Mesenchymal stem cell (in vitro differentiated cells and primary cell): Measurements from ENCODE around the gene TWIST2.
A peak's percentile ranks its signal among the peaks of the same experiment; 100 is the strongest.

Source experiments
- DNase-seq: peaks from one replicate; pipeline ENCODE4 v3.0.0-alpha.2; 2013
- H2AFZ ChIP-seq: one replicate; pipeline ENCODE4 v1.6.1; 2013; ENCODE audit warnings: low read depth, mild to moderate bottlenecking, control low read depth, inconsistent platforms, low read length, moderate library complexity
- H2AK5ac ChIP-seq: 2 replicates; pipeline ENCODE4 v1.6.1; 2013; ENCODE audit warnings: low read length, moderate library complexity, mild to moderate bottlenecking, inconsistent platforms; ENCODE audit not compliant: severe bottlenecking
- H2BK120ac ChIP-seq: one replicate; pipeline ENCODE4 v1.6.1; 2013; ENCODE audit warnings: low read depth, mild to moderate bottlenecking, inconsistent platforms, low read length, moderate library complexity
- H2BK12ac ChIP-seq, 2 experiments: one replicate each; pipeline ENCODE4 v1.6.1; 2013; ENCODE audit warnings: inconsistent platforms in 2 of 2, low read length in 2 of 2, mild to moderate bottlenecking in 2 of 2, moderate library complexity in 2 of 2, control low read depth in 1 of 2
- H2BK15ac ChIP-seq: one replicate; pipeline ENCODE4 v1.6.1; 2013; ENCODE audit warnings: mild to moderate bottlenecking, low read depth, inconsistent platforms; ENCODE audit not compliant: poor library complexity, severe bottlenecking
- H2BK5ac ChIP-seq: 2 replicates; pipeline ENCODE4 v1.6.1; 2013; ENCODE audit warnings: low read depth, mild to moderate bottlenecking, low read length, control low read depth, inconsistent platforms; ENCODE audit not compliant: poor library complexity, severe bottlenecking
- H3K14ac ChIP-seq, 2 experiments: one replicate each; pipeline ENCODE4 v1.6.1; 2013; ENCODE audit warnings: inconsistent platforms in 2 of 2, low read length in 2 of 2, control low read depth in 1 of 2, mild to moderate bottlenecking in 1 of 2, moderate library complexity in 1 of 2
- H3K18ac ChIP-seq, 2 experiments: one replicate each; pipeline ENCODE4 v1.6.1; 2013; ENCODE audit warnings: inconsistent platforms in 2 of 2, low read length in 2 of 2, control low read depth in 1 of 2, low read depth in 1 of 2, mild to moderate bottlenecking in 1 of 2
- H3K23ac ChIP-seq, 2 experiments: one replicate each; pipeline ENCODE4 v1.6.1; 2013; ENCODE audit warnings: inconsistent platforms in 2 of 2, low read length in 2 of 2, mild to moderate bottlenecking in 2 of 2, moderate library complexity in 2 of 2, control low read depth in 1 of 2
- H3K27ac ChIP-seq: 2 replicates; pipeline ENCODE4 v1.5.1; 2013; ENCODE audit warnings: mild to moderate bottlenecking, moderate library complexity, low read length, control low read depth, inconsistent platforms; ENCODE audit not compliant: poor library complexity, severe bottlenecking
- H3K27me3 ChIP-seq, 2 experiments: 2 replicates each; pipeline versions ENCODE4 v1.6.1 to v1.7.0; 2013; ENCODE audit warnings: low read length in 2 of 2, mild to moderate bottlenecking in 2 of 2, moderate library complexity in 2 of 2, control low read depth in 1 of 2, inconsistent platforms in 1 of 2; ENCODE audit not compliant: control insufficient read depth in 1 of 2, insufficient read depth in 1 of 2
- H3K36me3 ChIP-seq, 2 experiments: 2 replicates each; pipeline versions ENCODE4 v1.6.1 to v1.7.0; 2013; ENCODE audit warnings: low read length in 2 of 2, control low read depth in 1 of 2, inconsistent platforms in 1 of 2, low read depth in 1 of 2, mild to moderate bottlenecking in 1 of 2; ENCODE audit not compliant: insufficient read depth in 2 of 2, control insufficient read depth in 1 of 2
- H3K4ac ChIP-seq, 2 experiments: one replicate each; pipeline ENCODE4 v1.6.1; 2013; ENCODE audit warnings: inconsistent platforms in 2 of 2, low read length in 2 of 2, mild to moderate bottlenecking in 2 of 2, moderate library complexity in 2 of 2, control low read depth in 1 of 2, low read depth in 1 of 2
- H3K4me1 ChIP-seq: 2 replicates; pipeline ENCODE4 v1.6.1; 2013; ENCODE audit warnings: low read depth, low read length, control low read depth; ENCODE audit not compliant: control insufficient read depth, insufficient read depth
- H3K4me2 ChIP-seq: 2 replicates; pipeline ENCODE4 v1.6.1; 2013; ENCODE audit warnings: low read length, mild to moderate bottlenecking, inconsistent platforms; ENCODE audit not compliant: poor library complexity, severe bottlenecking
- H3K4me3 ChIP-seq, 2 experiments: 2 replicates each; pipeline versions ENCODE4 v1.5.1 to v1.7.0; 2013; ENCODE audit warnings: low read length in 2 of 2, mild to moderate bottlenecking in 2 of 2, control low read depth in 1 of 2, low read depth in 1 of 2; ENCODE audit not compliant: insufficient read depth in 1 of 2
- H3K79me1 ChIP-seq: replicated peaks from 2 replicates; pipeline ENCODE4 v1.6.1; 2013; ENCODE audit warnings: mild to moderate bottlenecking, control low read depth, low read length, inconsistent platforms; ENCODE audit not compliant: poor library complexity, severe bottlenecking
- H3K9ac ChIP-seq: 2 replicates; pipeline ENCODE4 v1.7.0; 2013; ENCODE audit warnings: mild to moderate bottlenecking, low read length, moderate library complexity
- H3K9me3 ChIP-seq: 2 replicates; pipeline ENCODE4 v1.7.0; 2013; ENCODE audit warnings: mild to moderate bottlenecking, low read length; ENCODE audit not compliant: control insufficient read depth
- H4K8ac ChIP-seq: one replicate; pipeline ENCODE4 v1.6.1; 2013; ENCODE audit warnings: inconsistent platforms, mild to moderate bottlenecking, low read length, moderate library complexity
- H4K91ac ChIP-seq: one replicate; pipeline ENCODE4 v1.6.1; 2013; ENCODE audit warnings: mild to moderate bottlenecking, low read length, inconsistent platforms
- WGBS: methylation state at CpG from one replicate; pipeline ENCODE4 v1.1.7; 2013; ENCODE audit warnings: mixed read lengths; 5-methylcytosine and 5-hydroxymethylcytosine counted together

Gene TWIST2

DNA sequence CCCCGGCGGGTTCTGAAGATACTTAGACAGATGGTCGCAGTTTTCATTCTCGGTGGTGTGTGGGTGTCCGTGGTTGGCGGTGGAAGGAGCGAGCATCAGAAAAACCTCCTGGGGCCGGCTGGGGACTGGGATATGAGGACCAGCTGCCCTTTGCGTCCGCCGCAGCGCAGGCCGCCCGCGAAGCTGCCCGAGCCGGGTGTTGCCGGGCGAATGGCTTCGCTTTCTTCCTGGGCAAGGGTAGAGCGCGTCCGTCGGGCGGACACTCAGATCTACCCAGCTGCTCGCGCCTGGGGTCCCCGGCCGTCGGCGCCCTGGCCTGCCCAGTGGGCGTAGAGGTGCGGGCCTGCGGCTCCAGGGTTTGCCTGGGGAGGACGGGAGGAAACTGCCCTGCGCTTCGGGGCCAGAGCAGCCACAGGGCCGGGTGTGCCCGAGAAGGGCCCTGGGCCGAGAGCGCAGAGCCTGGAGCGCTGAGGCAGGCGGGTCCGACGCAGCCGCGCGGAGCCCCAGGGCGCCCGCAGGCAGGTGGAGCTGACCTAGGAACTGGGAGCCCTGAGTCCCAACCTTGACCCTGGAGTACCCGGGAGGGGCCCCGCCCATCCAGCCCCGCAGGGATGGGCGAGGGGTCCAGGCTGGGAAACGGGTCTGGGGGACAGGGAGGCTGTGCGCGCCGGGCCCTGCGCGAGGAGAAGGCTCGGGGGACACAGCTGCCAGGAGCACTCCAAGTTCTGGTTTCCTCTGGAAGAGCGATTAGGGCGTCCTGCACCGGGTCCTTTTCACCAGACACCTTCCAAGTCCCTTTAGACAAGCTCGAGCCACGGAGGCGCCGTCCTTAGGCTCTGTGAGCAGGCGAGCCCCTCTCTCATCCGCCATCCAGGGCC is 1.3 kb downstream of the TWIST2 start:
- peak overlapping the region; percentile 69 for H2BK15ac ChIP-seq
- peaks cover 28% of the 10 kb centered on the region for H3K4me1 ChIP-seq
- H3K14ac ChIP-seq: peak overlapping the region; percentile 57 to 87
- peak overlapping the region in 1 of 2 experiments; percentile 72 for H2BK12ac ChIP-seq
- peak overlapping the region; percentile 50 for H4K8ac ChIP-seq
- peak overlapping the region; percentile 99 for H3K23ac ChIP-seq
- peak overlapping the region; percentile 22 for H3K4me2 ChIP-seq
- peak overlapping the region; percentile 75 to 79 for H3K4ac ChIP-seq
- peak overlapping the region; percentile 23 for H2AFZ ChIP-seq
- no peaks in the 10 kb centered on the region for H3K79me1 ChIP-seq
- H4K91ac ChIP-seq: peak overlapping the region; percentile 50
- no peaks in the 10 kb centered on the region for H3K9me3 ChIP-seq
- no peak overlapping the region for H3K27ac ChIP-seq
- H2BK5ac ChIP-seq: no peak overlapping the region
- DNase-seq: peak; percentile 57
- peak overlapping the region; percentile 32 to 98 for H3K4me3 ChIP-seq
- H2BK120ac ChIP-seq: peak overlapping the region; percentile 49
- H3K27me3 ChIP-seq: peaks cover 0 to 60% of the 10 kb centered on the region in 2 experiments
- peak overlapping the region; percentile 99 for H3K9ac ChIP-seq
- no peak overlapping the region for H2AK5ac ChIP-seq
- 6% methylated on average over 68 of the region's 70 CpGs for WGBS
- H3K18ac ChIP-seq: peak overlapping the region; percentile 79 to 80
- peaks cover 0 to 36% of the 10 kb centered on the region in 2 experiments for H3K36me3 ChIP-seq

- Histone ChIP-seq H2BK5ac (no peak overlapping the region), H2BK15ac (no peak overlapping the region), H3K14ac (no peak overlapping the region), H2AFZ (no peak overlapping the region), H2BK12ac (no peak overlapping the region), H2AK5ac (no peak overlapping the region), H2BK120ac (no peak overlapping the region), H3K4ac (no peak overlapping the region), H3K4me1 (peaks cover 28% of the 10 kb centered on the region), H3K27ac (no peak overlapping the region), H4K8ac (no peak overlapping the region), H3K27me3 (peaks cover 0 to 68% of the 10 kb centered on the region in 2 experiments), H3K79me1 (no peaks in the 10 kb centered on the region), H3K9me3 (no peaks in the 10 kb centered on the region), H3K18ac (no peak overlapping the region), H3K4me2 (no peak overlapping the region), H3K9ac (peak overlapping the region; percentile 99), H3K23ac (no peak overlapping the region), H4K91ac (no peak overlapping the region), H3K4me3 (peak overlapping the region in 1 of 2 experiments; percentile 98), H3K36me3 (peaks cover 0 to 42% of the 10 kb centered on the region in 2 experiments)
- no peak for DNase-seq
- WGBS: no CpG with 5 or more reads among the region's 2 CpGs
Observed at GRCh38 chr2:238850091-238850490, 2.2 kb downstream of the TWIST2 start.

DNA sequence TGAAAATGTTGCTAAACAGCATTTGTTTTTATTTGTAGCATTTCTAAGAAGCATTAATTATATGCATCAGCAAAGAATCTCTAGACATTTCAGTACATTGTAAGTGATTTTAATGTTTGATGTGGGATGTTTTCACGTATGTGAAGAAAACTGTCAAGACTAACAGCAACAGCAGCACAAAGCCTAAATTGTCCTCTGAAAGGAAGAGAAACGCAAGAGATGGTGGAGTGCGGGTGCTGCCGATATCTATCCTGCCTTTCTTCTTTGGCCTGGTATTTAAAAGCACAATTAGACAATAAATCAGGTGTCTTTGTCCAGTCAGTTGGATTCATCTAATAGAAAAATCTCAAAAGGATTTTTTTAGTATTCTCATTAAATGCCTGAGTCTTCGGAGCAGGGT is 3.1 kb downstream of the TWIST2 start:
- H3K14ac ChIP-seq: no peak overlapping the region
- no peak overlapping the region for H4K91ac ChIP-seq
- H3K36me3 ChIP-seq: peaks cover 0 to 49% of the 10 kb centered on the region in 2 experiments
- H3K27me3 ChIP-seq: peaks cover 0 to 63% of the 10 kb centered on the region in 2 experiments
- H3K4me1 ChIP-seq: peaks cover 28% of the 10 kb centered on the region
- no peak overlapping the region for H2BK5ac ChIP-seq
- H3K18ac ChIP-seq: no peak overlapping the region
- H3K4me3 ChIP-seq: peak overlapping the region in 1 of 2 experiments; percentile 98
- no peak overlapping the region for H2BK12ac ChIP-seq
- H2BK15ac ChIP-seq: no peak overlapping the region
- H2BK120ac ChIP-seq: no peak overlapping the region
- H3K79me1 ChIP-seq: no peaks in the 10 kb centered on the region
- H2AK5ac ChIP-seq: no peak overlapping the region
- H2AFZ ChIP-seq: no peak overlapping the region
- H3K9me3 ChIP-seq: no peaks in the 10 kb centered on the region
- H3K4me2 ChIP-seq: no peak overlapping the region
- H3K23ac ChIP-seq: no peak overlapping the region
- no peak overlapping the region for H3K27ac ChIP-seq
- DNase-seq: no peak
- no peak overlapping the region for H4K8ac ChIP-seq
- no peak overlapping the region for H3K4ac ChIP-seq
- 94% methylated on average over 3 of the region's 5 CpGs for WGBS
- peak overlapping the region; percentile 99 for H3K9ac ChIP-seq

DNA sequence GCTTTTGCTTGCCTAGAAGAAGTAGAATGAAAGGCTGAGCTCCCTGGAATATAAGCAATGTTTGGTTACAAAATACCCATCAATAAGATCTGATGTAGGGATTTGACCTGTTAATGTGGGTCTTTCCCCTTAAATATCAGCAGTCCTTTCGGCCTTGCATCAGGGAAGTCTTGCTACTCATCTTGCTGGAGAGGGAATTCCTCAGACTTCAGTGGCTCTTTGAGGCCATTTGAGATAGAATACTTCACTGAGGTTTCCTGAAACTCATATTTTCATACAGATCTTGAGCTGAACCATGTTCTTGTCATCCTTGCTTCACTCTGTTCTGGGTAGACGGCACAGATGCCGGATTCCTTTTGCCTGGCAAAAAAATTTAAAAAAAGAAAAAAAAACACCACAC is 3.9 kb downstream of the TWIST2 start:
- no peak overlapping the region for H3K4me2 ChIP-seq
- no peaks in the 10 kb centered on the region for H3K79me1 ChIP-seq
- H2AFZ ChIP-seq: no peak overlapping the region
- no peak overlapping the region for H3K23ac ChIP-seq
- peaks cover 0 to 56% of the 10 kb centered on the region in 2 experiments for H3K27me3 ChIP-seq
- peak overlapping the region in 1 of 2 experiments; percentile 98 for H3K4me3 ChIP-seq
- H3K9ac ChIP-seq: peak overlapping the region; percentile 99
- H3K14ac ChIP-seq: no peak overlapping the region
- H3K18ac ChIP-seq: peak overlapping the region; percentile 20 to 21
- H3K27ac ChIP-seq: no peak overlapping the region
- no peak overlapping the region for H2AK5ac ChIP-seq
- no peak overlapping the region for H2BK5ac ChIP-seq
- no peak overlapping the region for H4K91ac ChIP-seq
- H4K8ac ChIP-seq: no peak overlapping the region
- DNase-seq: peak; percentile 25
- WGBS: 63% methylated on average over 3 of the region's 3 CpGs
- no peak overlapping the region for H2BK15ac ChIP-seq
- H3K4me1 ChIP-seq: peaks cover 23% of the 10 kb centered on the region
- H2BK120ac ChIP-seq: no peak overlapping the region
- no peak overlapping the region for H3K4ac ChIP-seq
- H2BK12ac ChIP-seq: no peak overlapping the region
- no peaks in the 10 kb centered on the region for H3K9me3 ChIP-seq
- peaks cover 0 to 50% of the 10 kb centered on the region in 2 experiments for H3K36me3 ChIP-seq
